Stimulated activated naive CD4-positive, alpha-beta T cell (primary cell): ENCODE results near the gene NUP210.

ENCODE experiments used
- DNase-seq, 6 experiments: peaks; one replicate each; lab custom pipeline; 2025; lab: John Stamatoyannopoulos, UW

NUP210 gene

GRCh38 chr3:13288732-13289718, 131.1 kb downstream of the NUP210 start:
- no peak for DNase-seq

DNA sequence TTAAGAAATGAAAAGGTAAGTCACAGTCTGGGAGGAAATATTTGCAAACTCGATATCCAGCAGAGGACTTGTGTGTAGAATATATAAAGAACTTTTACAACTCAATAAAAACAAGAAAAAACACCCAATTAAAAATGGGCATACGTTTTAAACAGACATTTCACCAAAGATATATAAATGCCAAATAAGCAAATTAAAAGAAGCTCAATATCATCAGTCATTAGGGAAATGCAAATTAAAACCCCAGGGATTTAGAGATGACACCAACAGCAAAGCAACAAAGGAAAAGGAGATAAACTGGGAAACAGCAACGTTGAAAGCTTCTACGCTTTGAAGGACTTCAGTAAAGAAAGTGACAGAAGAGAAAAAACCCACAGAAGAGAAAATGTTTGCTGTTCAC, 132.3 kb downstream of the NUP210 start:
- no peak for DNase-seq

- no peak for DNase-seq
Measured at GRCh38 chr3:13286873-13287272, 133.2 kb downstream of the NUP210 start.

- DNase-seq, result no peak
Measured at GRCh38 chr3:13285007-13285567, 135.0 kb downstream of the NUP210 start.

DNA sequence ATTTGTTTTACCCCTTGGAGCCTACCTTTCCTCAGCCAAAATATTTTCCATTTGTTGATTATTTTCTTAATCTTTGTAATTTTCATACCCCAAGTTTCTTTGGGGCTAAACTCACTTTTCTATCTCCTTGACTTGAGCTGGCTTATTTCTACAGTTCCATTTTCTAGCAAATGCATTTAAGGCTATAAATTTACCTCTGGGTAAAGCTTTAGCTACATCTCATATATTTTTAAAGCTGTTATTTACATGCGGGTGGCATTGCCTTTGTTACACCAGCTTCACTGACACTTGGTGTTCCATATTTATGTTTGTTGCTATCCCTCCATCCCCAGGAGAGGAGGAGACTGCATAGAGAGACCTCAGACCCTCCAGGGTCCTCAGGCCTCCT, 136.3 kb downstream of the NUP210 start:
- no peak for DNase-seq

DNA sequence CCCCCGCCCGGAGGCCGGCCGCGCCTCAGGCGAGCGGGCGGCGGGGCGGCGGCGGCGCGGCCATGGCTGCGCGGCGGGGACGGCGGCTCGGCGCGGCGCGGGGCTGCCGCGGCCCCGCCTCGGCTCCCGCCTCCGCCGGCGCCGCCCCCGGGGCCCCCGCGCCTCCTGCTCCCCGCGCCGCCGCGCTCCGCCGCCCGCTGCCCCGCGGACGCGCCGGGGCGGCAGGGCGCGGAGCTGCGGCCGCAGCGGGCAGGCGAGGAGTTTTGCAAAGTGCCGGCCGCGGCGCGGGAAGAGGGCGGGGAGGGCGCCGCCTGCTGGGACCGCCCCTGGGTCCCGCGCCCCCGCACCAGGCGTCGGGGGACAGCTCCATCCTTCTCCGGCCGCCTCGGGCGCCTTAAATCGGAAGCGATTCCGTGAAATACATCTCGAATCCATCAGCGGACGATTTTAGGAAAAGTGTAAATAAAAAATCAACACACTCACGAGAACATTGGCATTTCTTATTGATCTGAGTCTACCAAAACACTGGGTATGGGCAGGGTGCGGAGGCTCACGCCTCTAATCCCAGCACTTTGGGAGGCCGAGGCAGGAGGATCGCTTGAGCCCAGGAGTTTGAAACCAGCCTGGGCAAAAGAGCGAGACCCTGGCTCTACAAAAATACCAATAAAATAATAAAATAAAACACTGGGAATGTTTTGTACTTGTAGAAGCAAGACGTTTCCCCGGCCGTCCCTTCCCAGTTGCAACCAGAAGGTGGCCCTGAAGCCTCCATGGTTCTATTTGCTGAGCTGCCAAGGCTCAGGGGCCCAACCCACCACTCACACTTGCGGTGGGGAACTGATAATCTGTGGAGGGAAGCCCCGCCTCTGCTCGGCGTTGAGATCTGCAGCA, 136.9 kb downstream of the NUP210 start:
- peak in 1 of 6 experiments; percentile 8 for DNase-seq

DNA sequence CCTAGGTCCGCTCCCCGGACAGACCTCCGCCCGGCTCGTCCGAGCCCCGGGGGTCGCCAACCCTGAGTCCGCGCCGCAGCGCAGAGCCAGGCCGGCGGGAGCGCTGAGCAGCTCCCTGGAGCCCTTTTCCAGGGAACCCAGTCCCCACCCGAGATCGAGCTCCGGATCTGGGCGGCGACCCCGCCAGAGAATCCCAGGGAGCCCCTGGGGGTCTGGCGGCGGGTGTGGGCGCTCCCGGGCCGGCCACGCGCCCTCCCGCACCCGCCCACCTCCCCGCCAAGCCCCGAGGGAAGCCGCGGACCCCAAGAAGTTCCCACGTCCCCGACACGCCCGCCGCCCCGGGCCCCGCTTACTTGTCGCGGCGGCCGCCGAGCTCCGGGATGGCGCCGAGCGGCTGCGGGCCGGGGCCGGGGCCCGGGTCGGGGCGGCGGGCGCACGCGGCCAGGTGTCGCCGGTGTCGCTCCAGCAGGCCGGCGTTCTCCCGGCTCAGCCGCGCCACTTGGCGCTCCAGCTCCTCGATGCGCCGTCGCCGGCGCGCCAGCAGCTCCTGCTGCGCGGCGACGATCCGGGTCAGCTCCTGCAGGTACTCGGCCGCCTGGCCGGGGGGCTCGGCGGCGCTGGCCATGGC, 137.7 kb downstream of the NUP210 start:
- no peak for DNase-seq

DNA sequence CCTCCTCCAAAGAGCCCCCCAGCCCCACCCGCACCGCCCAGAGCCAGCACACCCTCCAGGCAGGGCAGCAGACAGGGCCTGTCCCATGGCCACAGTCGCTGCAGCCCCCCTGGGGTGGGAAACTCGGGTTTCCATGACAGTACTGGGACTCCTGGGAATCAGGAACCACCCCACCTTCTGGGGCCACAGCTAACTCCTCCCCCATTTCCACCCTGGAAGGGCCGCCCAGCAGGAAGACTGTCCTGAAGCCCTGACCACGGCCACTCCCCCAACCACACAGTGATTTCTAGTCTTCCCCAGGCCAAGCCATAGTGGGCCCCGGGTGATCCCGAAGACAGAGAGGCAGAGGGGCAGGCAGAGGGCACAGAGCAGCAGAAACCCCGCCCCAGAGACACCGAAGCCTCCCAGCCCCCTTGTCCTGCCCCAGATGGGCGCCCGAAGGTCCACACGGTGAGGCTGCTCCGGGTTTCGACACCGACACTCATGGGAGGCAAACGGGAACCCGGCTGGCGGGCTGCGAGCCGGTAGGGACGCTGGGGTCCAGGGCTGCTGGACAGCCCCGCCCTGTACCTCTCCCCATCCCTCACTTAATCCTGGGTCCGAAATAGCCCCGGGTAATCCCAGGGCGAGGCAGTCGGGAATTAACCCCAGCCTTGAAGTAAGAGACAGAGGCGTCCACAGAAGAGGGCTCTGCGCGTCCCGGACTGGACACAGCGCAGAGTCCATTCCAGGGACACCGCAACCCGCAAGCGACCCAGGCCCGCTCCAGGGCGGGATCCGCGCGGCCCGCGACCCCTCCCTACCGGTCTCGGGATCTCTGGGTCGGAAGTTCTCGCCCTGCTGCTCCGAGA, 138.4 kb downstream of the NUP210 start:
- no peak for DNase-seq

DNA sequence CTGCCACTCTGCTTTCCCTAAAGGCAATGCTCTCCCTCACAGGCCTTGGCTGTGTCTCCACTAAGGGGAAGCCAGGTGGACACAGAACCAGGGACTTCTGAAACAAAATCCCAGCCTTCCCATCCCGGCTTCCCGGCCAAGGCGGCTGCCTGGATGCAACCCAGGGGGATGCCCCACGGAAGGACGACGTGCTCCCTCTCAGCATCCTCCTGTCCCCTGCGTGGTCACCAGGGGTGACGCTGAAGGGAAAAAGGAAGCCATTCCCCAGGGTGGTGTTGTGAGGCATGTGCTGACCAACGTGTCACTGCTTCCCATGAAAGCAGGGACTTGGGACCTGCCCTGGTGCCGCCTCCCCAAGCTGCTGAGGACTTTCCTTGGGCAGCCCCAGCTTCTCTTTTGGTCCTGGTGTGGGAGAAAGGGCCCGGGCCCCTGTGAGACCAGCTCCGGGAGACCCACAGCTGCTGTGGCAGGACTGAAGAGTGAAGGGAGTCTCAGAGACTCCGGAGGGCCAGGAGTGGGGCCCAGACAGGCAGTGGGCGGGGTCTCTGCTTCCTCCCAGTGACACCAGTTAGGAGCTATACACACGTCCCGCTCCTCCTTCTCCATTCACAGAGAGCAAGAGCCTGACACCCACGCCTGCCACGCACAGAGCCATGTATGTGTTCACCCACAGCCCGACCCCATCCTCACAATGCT, 139.2 kb downstream of the NUP210 start:
- no peak for DNase-seq

- DNase-seq, result no peak
Measured at GRCh38 chr3:13280122-13280790, 139.9 kb downstream of the NUP210 start.

- no peak for DNase-seq
Measured at GRCh38 chr3:13279532-13279910, 140.6 kb downstream of the NUP210 start.

DNA sequence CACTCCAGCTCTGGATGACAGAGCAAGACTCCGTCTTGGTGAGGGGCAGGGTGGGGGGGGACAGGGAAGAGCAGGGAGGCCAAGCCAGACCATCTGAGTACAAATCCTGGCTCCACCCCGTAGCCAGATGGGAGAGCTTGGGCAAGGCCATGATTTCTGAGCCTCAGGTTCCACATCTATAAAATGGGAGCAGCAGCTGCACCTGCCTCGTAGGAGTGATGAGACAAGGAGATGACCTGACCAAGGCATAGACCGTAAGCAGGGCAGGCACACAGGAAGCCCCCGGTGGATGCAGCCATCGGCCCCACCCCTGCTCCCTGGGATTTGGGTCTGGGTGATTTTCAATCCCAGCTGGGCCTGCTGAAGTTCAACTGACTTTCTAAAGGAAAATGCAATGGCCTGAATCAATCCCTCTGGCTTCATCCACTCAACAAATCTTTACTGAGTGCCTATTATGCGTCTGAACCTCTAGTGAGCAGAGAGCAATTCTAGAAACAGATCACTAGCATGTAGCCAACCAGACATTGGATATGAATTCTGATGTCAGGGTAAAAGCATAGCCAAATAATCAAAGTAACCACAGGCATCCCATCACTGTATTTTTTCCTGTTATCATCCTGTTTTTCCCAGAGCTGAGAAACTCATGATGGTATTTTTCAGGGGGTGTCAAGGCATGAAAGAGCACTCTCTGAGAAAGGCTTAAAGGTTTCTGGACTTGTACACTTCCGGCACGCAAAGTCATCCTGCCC, 141.2 kb downstream of the NUP210 start:
- DNase-seq, result no peak

DNA sequence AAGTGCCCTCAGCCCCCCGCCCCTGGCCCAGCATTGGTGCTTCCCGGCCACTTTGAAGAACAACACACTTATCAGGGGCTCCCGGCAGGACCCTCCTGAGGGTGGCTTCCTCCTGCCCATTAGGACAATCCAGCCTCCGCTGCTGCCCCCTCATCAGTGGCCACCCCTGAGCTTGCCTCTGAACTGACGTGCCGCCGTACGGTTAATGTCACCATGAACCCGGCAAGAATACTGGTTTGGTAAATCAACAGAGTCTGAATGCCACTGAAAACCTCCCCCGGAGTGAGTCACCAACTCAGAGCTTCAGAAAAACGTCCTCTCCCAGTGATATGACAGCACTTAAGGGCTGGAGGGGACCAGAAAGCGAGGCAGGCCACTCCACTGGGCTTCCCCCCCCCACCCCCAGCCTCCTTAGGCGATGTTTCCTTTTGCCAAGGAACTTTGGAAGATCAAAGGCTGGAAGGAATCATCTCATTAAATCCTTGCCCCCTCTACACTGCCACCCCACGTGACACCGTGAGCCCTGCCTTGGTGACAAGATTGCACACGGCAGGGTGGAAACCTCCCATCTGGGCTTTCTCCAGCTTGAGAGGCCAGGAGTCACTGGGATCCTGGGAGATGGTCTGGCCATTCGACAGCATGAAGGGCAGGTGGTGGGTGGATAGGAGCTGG, 142.1 kb downstream of the NUP210 start:
- no peak for DNase-seq

GRCh38 chr3:13277196-13277813, 142.8 kb downstream of the NUP210 start:
- DNase-seq, result no peak

- DNase-seq, result no peak
Measured at GRCh38 chr3:13276438-13277195, 143.5 kb downstream of the NUP210 start.

DNA sequence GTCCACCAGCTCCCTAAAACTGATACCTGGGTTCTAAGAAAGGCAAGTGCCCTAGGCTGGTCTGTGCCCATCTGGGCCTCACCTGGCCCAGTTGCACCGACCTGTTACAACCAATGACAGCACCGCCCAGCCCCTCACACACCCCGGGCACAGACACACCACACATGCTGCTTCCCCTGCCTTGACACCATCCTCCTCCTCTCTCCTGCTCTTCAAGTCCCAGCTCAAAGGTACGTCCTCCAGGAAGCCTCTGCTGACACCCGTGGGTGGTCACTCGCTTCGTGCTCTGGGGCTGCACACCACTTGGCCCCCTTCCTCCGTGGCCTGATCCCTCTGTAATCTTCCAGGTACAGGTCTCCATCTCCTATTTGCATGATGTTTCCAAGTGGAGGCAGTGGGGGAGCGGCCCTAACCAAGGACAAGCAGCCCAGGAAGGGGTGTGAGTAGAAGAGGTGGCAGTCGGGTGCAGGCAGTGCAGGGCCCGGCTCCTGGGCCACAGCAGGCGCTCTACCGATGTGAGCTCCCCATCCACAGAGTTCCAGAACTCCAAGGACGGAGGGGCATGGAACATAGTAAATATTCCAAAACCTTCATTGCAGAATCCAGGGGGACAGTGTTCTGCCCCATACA, 144.6 kb downstream of the NUP210 start:
- DNase-seq, result no peak
